ENCODE measurements around the gene LPIN1.

The LPIN1 gene

DNA sequence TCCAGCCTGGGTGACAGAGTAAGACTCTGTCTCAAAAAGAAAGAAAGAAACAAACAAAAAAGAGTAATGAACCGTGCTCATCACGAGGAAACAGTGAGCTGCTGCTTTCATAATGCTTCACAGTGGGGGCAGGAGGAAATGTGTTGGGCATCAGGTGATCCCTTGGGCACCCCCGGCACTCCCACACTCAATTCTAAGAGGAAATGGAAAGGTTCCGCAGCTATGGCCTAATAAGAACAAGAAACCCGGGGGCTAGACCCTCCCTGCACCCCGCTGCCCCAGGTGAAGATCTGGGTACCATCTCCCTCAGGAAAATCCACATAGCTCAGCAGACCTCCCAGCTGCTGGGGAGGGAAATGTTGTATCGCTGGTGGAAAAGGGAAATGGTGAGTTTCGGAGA is 118.9 kb downstream of the LPIN1 start:
- H2BK15ac ChIP-seq (ENCODE audit: low read depth, poor library complexity, severe bottlenecking) = peak overlapping the region; percentile 84
- peaks cover 3% of the 10 kb centered on the region for H3K4me1 ChIP-seq (ENCODE audit: control insufficient read depth, insufficient read depth, low read depth, low read length)
- no peak overlapping the region for H3K14ac ChIP-seq (ENCODE audit: low read length in 2 of 2)
- no peaks in the 10 kb centered on the region for H3K79me1 ChIP-seq (replicated peaks; ENCODE audit: low read length, poor library complexity, severe bottlenecking)
- peak overlapping the region in 1 of 2 experiments; percentile 37 for H3K18ac ChIP-seq (ENCODE audit: low read depth in 1 of 2, low read length in 2 of 2)
- DNase-seq = no peak
- no peak overlapping the region for H3K4me2 ChIP-seq (ENCODE audit: low read length, poor library complexity, severe bottlenecking)
- H3K23ac ChIP-seq (ENCODE audit: low read length in 2 of 2) = no peak overlapping the region
- H3K27ac ChIP-seq (ENCODE audit: low read length, poor library complexity, severe bottlenecking) = no peak overlapping the region
- no peak overlapping the region for H3K9ac ChIP-seq (ENCODE audit: low read length)
- H2BK12ac ChIP-seq (ENCODE audit: low read length in 2 of 2) = peak overlapping the region; percentile 14 to 33
- H3K9me3 ChIP-seq (ENCODE audit: control insufficient read depth, low read length) = no peaks in the 10 kb centered on the region
- H2BK5ac ChIP-seq (ENCODE audit: low read depth, low read length, poor library complexity, severe bottlenecking) = no peak overlapping the region
- H3K27me3 ChIP-seq (ENCODE audit: control insufficient read depth in 1 of 2, insufficient read depth in 1 of 2, low read length in 2 of 2) = no peaks in the 10 kb centered on the region
- no peak overlapping the region for H2AK5ac ChIP-seq (ENCODE audit: low read length, severe bottlenecking)
- H4K8ac ChIP-seq (ENCODE audit: low read length) = no peak overlapping the region
- H3K4me3 ChIP-seq (ENCODE audit: insufficient read depth in 1 of 2, low read depth in 1 of 2, low read length in 2 of 2) = no peak overlapping the region
- no peaks in the 10 kb centered on the region for H3K36me3 ChIP-seq (ENCODE audit: control insufficient read depth in 1 of 2, insufficient read depth in 2 of 2, low read depth in 1 of 2, low read length in 2 of 2)
- no peak overlapping the region for H4K91ac ChIP-seq (ENCODE audit: low read length)
- peak overlapping the region in 1 of 2 experiments; percentile 11 for H3K4ac ChIP-seq (ENCODE audit: low read depth in 1 of 2, low read length in 2 of 2)
- H2AFZ ChIP-seq (ENCODE audit: low read depth, low read length) = no peak overlapping the region
- WGBS = 88% methylated on average over 5 of the region's 8 CpGs
- H2BK120ac ChIP-seq (ENCODE audit: low read depth, low read length) = no peak overlapping the region

DNA sequence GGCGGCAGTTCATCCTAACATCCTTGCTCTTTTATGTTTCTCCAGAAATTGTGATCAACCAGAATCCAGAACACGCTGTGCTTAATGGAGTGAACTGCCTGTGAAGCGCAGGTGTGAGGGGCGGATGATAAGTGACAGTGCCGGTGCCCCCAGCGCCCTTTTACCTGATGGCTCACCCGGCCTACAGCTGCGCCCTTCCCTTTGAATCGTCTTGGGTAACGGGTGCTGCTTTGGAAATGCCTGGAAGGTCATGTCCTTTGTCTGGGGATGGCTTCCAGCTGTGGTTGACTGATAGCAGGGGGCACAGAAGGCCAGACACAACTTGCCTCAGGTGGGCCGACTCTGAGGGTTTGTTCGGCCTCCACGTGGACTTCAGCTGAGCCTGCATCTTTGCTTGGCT is 119.4 kb downstream of the LPIN1 start:
- Histone ChIP-seq H3K23ac (ENCODE audit: low read length in 2 of 2) (no peak overlapping the region), H3K27me3 (ENCODE audit: control insufficient read depth in 1 of 2, insufficient read depth in 1 of 2, low read length in 2 of 2) (peaks cover 0 to 4% of the 10 kb centered on the region in 2 experiments), H3K4ac (ENCODE audit: low read depth in 1 of 2, low read length in 2 of 2) (peak overlapping the region in 1 of 2 experiments; percentile 11), H2BK120ac (ENCODE audit: low read depth, low read length) (no peak overlapping the region), H3K79me1 (replicated peaks; ENCODE audit: low read length, poor library complexity, severe bottlenecking) (no peaks in the 10 kb centered on the region), H3K4me2 (ENCODE audit: low read length, poor library complexity, severe bottlenecking) (no peak overlapping the region), H2BK15ac (ENCODE audit: low read depth, poor library complexity, severe bottlenecking) (no peak overlapping the region), H2BK5ac (ENCODE audit: low read depth, low read length, poor library complexity, severe bottlenecking) (no peak overlapping the region), H3K18ac (ENCODE audit: low read depth in 1 of 2, low read length in 2 of 2) (peak overlapping the region in 1 of 2 experiments; percentile 37), H3K14ac (ENCODE audit: low read length in 2 of 2) (peak overlapping the region in 1 of 2 experiments; percentile 67), H4K91ac (ENCODE audit: low read length) (no peak overlapping the region), H2AFZ (ENCODE audit: low read depth, low read length) (no peak overlapping the region), H3K27ac (ENCODE audit: low read length, poor library complexity, severe bottlenecking) (no peak overlapping the region), H2AK5ac (ENCODE audit: low read length, severe bottlenecking) (no peak overlapping the region), H3K36me3 (ENCODE audit: control insufficient read depth in 1 of 2, insufficient read depth in 2 of 2, low read depth in 1 of 2, low read length in 2 of 2) (no peaks in the 10 kb centered on the region), H3K9me3 (ENCODE audit: control insufficient read depth, low read length) (no peaks in the 10 kb centered on the region), H3K9ac (ENCODE audit: low read length) (no peak overlapping the region), H3K4me3 (ENCODE audit: insufficient read depth in 1 of 2, low read depth in 1 of 2, low read length in 2 of 2) (no peak overlapping the region), H4K8ac (ENCODE audit: low read length) (no peak overlapping the region), H3K4me1 (ENCODE audit: control insufficient read depth, insufficient read depth, low read depth, low read length) (peaks cover 3% of the 10 kb centered on the region), H2BK12ac (ENCODE audit: low read length in 2 of 2) (peak overlapping the region; percentile 14 to 33)
- 93% methylated on average over 13 of the region's 13 CpGs for WGBS
- DNase-seq = no peak

DNA sequence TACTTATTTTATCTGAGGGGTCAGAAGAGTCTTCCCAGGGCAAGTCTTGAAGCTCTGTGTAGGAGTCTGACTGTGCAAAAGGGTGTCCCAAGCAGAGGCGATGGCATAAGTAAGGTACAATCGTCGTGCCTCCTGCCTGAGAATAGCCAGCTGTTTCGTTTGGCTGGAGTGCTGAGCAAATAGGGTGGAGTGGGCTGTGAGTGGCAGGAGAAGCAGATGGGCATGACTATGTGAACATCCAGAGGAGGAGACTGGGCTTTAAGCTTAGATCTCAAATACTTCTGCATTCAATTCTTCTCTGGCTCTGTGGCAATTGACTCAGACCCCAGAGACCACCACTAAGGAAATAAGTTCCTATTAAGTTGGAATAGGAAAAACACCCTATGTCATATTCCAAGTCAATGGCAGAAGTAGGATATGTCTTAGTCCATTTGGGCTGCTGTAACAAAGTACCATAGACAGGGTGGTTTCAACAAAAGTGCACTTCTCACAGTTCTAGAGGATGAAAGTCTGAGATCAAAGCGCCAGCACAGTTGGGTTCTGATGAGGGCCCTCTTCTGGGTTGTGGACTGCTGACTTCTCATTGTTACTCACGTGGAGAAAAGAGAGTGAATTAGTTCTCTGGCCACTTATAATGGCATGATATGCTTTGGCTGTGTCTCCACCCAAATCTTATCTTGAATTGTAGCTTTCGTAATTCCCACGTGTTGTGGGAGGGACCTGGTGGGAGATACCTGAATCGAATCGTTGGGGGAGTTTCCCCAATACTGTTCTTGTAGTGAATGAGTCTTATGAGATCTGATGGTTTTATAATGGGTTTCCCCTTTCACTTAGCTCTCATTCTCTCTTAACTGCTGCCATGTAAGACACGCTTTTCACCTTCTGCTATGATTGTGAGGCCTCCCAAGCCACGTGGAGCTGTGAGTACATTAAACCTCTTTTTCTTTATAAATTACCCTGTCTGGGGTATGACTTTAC is 120.2 kb downstream of the LPIN1 start:
- Histone ChIP-seq H3K18ac (ENCODE audit: low read depth in 1 of 2, low read length in 2 of 2) (peak overlapping the region; percentile 3 to 69), H2AK5ac (ENCODE audit: low read length, severe bottlenecking) (no peak overlapping the region), H4K91ac (ENCODE audit: low read length) (peak overlapping the region; percentile 14), H3K9ac (ENCODE audit: low read length) (no peak overlapping the region), H3K9me3 (ENCODE audit: control insufficient read depth, low read length) (no peaks in the 10 kb centered on the region), H3K36me3 (ENCODE audit: control insufficient read depth in 1 of 2, insufficient read depth in 2 of 2, low read depth in 1 of 2, low read length in 2 of 2) (no peaks in the 10 kb centered on the region), H3K23ac (ENCODE audit: low read length in 2 of 2) (no peak overlapping the region), H3K4ac (ENCODE audit: low read depth in 1 of 2, low read length in 2 of 2) (peak overlapping the region in 1 of 2 experiments; percentile 24), H3K27me3 (ENCODE audit: control insufficient read depth in 1 of 2, insufficient read depth in 1 of 2, low read length in 2 of 2) (peaks cover 0 to 5% of the 10 kb centered on the region in 2 experiments), H3K4me1 (ENCODE audit: control insufficient read depth, insufficient read depth, low read depth, low read length) (peaks cover 3% of the 10 kb centered on the region), H3K27ac (ENCODE audit: low read length, poor library complexity, severe bottlenecking) (no peak overlapping the region), H2BK5ac (ENCODE audit: low read depth, low read length, poor library complexity, severe bottlenecking) (no peak overlapping the region), H3K4me2 (ENCODE audit: low read length, poor library complexity, severe bottlenecking) (no peak overlapping the region), H2BK120ac (ENCODE audit: low read depth, low read length) (no peak overlapping the region), H2AFZ (ENCODE audit: low read depth, low read length) (no peak overlapping the region), H3K14ac (ENCODE audit: low read length in 2 of 2) (peak overlapping the region in 1 of 2 experiments; percentile 74), H3K79me1 (replicated peaks; ENCODE audit: low read length, poor library complexity, severe bottlenecking) (no peaks in the 10 kb centered on the region), H2BK15ac (ENCODE audit: low read depth, poor library complexity, severe bottlenecking) (peak overlapping the region; percentile 17), H2BK12ac (ENCODE audit: low read length in 2 of 2) (peak overlapping the region in 1 of 2 experiments; percentile 37), H3K4me3 (ENCODE audit: insufficient read depth in 1 of 2, low read depth in 1 of 2, low read length in 2 of 2) (no peak overlapping the region), H4K8ac (ENCODE audit: low read length) (no peak overlapping the region)
- no peak for DNase-seq
- 76% methylated on average over 11 of the region's 12 CpGs for WGBS

DNA sequence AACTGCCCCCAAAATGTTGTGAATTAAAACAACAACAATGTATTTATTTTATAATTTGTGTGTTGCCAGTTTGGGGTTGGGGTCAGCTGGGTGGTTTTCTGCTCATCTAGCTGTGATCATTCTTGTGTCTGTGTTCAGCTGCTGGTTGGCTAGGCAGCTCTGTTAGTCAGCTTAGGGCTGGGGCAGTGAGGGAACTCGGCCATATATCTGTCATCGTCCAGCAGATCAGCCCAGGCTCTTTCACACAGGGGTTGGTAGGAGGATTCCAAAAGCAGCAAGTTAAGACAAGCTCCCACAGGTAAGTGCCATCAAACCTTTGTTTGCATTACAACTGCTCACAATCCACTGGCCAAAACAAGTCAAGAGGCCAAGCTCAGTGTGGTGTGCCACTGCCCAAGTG is 121.5 kb downstream of the LPIN1 start:
- Histone ChIP-seq H2BK120ac (ENCODE audit: low read depth, low read length) (no peak overlapping the region), H2AK5ac (ENCODE audit: low read length, severe bottlenecking) (no peak overlapping the region), H2AFZ (ENCODE audit: low read depth, low read length) (no peak overlapping the region), H3K9me3 (ENCODE audit: control insufficient read depth, low read length) (no peaks in the 10 kb centered on the region), H3K4me1 (ENCODE audit: control insufficient read depth, insufficient read depth, low read depth, low read length) (peaks cover 3% of the 10 kb centered on the region), H3K36me3 (ENCODE audit: control insufficient read depth in 1 of 2, insufficient read depth in 2 of 2, low read depth in 1 of 2, low read length in 2 of 2) (no peaks in the 10 kb centered on the region), H3K4me3 (ENCODE audit: insufficient read depth in 1 of 2, low read depth in 1 of 2, low read length in 2 of 2) (no peak overlapping the region), H3K4me2 (ENCODE audit: low read length, poor library complexity, severe bottlenecking) (no peak overlapping the region), H2BK15ac (ENCODE audit: low read depth, poor library complexity, severe bottlenecking) (no peak overlapping the region), H3K9ac (ENCODE audit: low read length) (no peak overlapping the region), H2BK12ac (ENCODE audit: low read length in 2 of 2) (peak overlapping the region in 1 of 2 experiments; percentile 37), H3K27ac (ENCODE audit: low read length, poor library complexity, severe bottlenecking) (no peak overlapping the region), H3K23ac (ENCODE audit: low read length in 2 of 2) (no peak overlapping the region), H2BK5ac (ENCODE audit: low read depth, low read length, poor library complexity, severe bottlenecking) (no peak overlapping the region), H3K14ac (ENCODE audit: low read length in 2 of 2) (no peak overlapping the region), H3K27me3 (ENCODE audit: control insufficient read depth in 1 of 2, insufficient read depth in 1 of 2, low read length in 2 of 2) (peaks cover 0 to 5% of the 10 kb centered on the region in 2 experiments), H3K79me1 (replicated peaks; ENCODE audit: low read length, poor library complexity, severe bottlenecking) (no peaks in the 10 kb centered on the region), H4K91ac (ENCODE audit: low read length) (no peak overlapping the region), H3K18ac (ENCODE audit: low read depth in 1 of 2, low read length in 2 of 2) (no peak overlapping the region), H3K4ac (ENCODE audit: low read depth in 1 of 2, low read length in 2 of 2) (no peak overlapping the region), H4K8ac (ENCODE audit: low read length) (no peak overlapping the region)
- 86% methylated on average over 2 of the region's 2 CpGs for WGBS
- DNase-seq = no peak

Data from mesenchymal stem cell (in vitro differentiated cells and primary cell).